GF-D8 (cell line): ENCODE measurements around the gene EIF4G1.
A peak's percentile ranks its signal among the peaks of the same experiment; 100 is the strongest.

Source experiments
- DNase-seq: peaks from one replicate; lab custom pipeline; 2025; lab: John Stamatoyannopoulos, UW

EIF4G1 gene

DNA sequence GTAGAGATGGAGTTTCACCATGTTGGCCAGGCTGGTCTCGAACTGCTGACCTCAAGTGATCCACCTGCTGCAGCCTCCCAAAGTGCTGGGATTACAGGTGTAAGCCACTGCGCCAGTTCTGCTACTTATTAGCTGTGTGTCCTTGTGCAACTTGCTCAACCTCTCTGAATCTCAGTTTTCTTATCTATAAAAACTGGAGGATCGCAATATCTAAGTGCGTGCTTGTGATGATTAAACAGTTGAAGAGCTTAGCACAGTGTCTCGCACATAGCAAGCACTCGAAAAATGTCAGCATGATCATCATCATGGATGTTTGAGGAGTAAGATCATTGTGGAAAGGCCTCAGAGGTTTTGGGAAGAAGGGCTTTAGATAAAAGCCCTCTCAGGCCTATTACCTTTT is 36.2 kb downstream of the EIF4G1 start:
- no peak for DNase-seq

- DNase-seq: no peak
Observed at GRCh38 chr3:184351511-184352148, 37.2 kb downstream of the EIF4G1 start.

- no peak for DNase-seq
Observed at GRCh38 chr3:184352149-184352785, 37.9 kb downstream of the EIF4G1 start.

GRCh38 chr3:184352897-184353545 is 38.6 kb downstream of the EIF4G1 start:
- no peak for DNase-seq

DNA sequence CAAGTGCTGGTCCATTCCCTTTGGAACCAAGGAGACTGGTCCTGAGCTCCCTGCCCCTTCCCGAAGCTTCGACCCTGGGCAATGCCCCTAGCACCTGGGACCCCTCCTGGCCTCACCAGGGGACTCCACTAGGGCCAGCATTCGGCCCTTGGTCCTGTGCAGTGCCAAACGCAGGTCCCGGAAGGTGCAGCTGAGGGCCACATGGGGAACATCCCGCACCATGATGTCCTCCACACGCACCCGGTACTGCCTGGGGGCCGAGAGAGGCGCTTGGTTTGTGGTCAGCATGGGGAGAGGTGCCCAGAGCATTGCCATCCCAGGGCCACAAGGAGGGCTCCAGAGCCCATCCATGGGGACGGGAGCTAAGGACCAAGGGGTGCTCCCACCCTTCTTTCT is 39.1 kb downstream of the EIF4G1 start:
- DNase-seq: no peak

DNA sequence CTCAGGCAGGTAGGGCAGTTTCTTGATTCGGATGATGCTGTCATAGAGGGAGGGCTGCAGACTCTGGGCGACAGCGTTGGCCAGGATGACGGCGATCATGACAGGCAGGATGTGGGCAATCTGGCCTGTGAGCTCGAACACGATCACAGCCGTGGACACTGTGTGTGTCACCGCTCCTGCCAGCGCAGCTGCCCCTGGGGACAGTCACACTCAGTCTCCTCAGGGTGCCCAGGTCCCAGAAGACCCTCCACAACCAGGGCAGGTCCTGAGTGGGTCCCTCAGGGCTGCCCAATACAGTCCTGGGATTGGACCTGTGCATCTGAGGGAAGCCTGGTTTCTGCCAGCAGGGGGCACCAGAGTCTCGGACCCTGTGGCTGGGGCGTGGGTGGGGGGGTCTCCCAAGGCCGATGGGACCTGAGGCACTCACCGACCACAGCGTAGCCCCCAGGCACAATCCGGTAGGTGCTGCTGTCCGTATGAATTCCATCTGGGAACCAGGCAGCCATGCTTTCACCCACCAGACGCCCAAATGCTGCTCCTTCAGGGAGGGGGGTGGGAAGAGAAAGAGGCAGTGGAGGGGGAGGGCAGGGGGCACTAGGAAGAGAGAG is 39.8 kb downstream of the EIF4G1 start:
- DNase-seq: no peak

DNA sequence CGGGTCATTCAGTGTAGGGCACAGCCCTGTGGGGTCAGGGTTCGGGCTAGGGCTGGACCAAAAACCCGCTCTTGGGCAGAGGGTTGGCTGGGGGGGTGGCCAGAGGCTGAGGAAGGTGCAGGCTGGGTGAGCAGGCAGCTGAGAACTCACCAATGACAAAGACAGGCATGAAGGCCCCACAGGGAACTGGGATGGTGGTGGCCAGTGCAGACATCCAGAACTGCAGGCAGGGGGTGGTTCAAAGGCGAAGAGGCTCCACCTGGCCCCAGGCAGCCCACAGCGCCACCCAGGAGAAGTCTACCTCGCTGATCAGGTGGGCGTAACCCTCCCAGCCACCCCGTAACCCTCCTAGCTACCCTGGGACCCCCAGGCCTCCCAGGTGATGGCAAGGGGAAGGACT is 40.3 kb downstream of the EIF4G1 start:
- DNase-seq: no peak

- no peak for DNase-seq
Observed at GRCh38 chr3:184355261-184356040, 41.0 kb downstream of the EIF4G1 start.

DNA sequence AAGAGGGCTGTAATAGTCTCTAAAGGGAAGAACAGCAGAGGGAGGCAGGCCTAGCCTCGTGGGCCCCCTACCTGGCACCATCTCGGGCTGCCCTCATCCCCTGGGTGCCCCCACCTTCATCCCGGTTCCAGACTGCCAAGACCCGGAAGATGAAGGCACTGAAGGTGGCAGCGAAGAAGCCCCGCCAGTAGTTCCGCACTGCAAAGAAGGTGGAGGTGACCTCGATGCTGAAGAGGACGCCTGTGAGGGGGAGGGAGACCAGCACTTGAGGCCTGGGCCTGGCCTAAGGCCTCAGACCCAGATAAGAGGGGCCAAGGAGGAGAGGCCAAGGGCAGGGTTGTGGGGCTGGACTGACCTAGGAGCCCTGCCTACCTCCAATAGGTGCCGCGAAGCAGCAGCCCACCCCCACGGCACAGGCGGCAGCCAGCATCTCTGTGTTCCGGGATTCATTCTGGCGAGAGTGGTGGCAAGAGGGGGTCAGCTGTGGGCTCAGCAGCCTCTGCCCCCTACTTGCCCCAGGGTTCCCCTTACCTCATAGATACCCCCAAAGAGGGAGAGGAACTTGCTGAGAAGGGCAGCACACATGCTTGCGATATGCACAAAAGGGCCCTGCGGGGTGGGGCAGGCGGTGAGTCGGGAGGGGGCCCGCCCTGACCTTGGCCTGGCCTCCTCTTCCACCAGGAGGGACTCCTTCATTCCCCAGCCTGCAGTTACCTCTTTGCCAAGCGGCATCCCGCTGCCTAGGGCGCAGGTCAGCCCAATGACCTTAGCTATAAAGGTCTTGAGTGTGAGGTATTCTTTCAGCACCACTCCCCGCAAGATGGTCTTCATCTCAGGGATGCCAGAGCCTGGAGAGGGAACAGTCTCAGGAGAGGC is 43.1 kb downstream of the EIF4G1 start:
- no peak for DNase-seq

- no peak for DNase-seq
Observed at GRCh38 chr3:184358124-184358767, 43.8 kb downstream of the EIF4G1 start.

- no peak for DNase-seq
Observed at GRCh38 chr3:184358921-184359350, 44.5 kb downstream of the EIF4G1 start.

DNA sequence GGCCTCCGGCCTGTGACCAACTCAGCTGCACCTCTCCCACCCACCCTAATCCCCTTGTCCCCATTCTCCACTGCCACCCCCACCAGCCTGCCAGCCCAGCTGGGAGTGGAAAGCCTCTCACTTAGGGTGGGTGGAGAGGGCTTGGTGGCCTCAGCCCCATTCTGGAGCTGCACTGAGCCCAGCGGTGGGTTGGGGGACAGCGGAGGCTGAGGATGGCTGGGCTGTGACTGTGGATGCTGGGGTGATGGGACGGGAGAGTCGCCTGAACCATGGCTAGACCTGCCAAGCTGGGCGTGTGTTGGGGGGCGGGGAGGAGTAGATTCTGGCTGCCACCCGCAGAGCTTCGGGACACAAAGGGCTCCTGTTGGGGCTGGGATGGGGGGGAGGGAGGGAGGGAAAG is 45.2 kb downstream of the EIF4G1 start:
- no peak for DNase-seq

DNA sequence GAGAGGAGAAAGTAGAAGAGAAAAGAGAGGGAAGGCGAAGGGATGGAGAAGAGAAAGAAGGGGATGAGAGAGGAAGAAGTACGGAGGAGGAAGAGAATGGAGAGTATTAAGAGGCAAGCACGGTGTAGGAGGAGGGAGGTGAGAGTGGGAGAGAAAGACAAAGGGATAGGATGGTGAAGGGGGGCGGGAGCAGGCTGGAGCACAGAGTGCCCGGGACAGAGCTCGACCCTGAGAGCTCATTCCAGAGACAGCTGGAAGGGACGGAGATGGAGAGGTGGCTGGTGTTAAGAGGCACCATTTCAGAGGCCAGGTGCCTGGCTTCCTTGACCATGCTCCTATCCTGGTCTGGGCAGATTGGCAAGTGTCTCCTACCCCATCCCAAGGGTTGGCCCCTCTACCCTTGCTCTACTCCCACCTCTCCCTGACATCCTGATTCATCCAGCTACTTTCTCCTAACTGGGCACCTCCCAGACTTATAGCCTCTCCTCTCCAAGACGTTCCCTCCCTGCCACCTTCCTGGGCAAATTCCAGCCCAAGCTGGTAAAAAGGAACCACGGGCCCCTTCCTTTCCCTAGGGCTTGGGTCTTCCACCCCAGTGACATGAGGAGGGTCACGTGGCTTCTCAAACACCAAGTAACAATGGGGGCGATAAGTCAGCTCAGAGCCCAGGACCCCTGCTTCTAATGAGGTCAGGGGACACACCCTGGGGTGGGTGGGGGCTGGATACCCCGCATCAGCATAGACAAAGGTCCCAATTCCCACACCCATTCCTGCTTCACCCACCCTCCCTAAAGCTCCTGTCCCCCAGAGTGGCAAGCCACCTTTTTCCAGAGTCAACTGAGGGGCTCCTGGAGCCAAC is 45.9 kb downstream of the EIF4G1 start:
- DNase-seq: no peak

DNA sequence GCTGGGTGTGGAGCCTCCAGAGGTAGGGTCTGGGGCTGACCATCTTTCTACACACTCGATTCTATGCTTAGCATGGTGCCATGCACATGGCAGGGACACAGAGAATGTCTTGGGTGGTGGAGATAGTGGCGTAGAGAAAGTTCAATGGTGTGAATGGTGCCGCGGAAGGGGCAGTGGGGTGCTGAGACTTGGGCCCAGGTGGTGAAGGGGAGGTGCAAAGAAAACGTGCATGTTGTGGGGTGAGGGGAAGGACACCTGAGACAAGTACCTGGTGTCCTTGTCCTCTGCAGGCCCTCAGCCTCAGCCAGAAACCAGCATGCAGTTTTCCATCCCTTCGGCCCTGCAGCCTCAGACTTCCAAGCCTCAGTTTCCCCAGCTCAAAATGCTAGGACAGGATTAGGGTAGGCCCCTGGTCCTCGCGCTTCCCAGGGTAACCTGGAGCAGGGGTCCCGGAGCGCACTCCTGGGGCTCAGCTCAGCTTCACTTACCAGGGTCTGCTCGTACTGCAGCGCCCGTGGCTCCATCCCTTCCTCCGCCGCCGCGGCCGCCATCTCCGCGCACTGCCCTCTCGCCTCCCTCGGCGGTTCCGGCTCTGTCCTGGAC is 46.6 kb downstream of the EIF4G1 start:
- no peak for DNase-seq

DNA sequence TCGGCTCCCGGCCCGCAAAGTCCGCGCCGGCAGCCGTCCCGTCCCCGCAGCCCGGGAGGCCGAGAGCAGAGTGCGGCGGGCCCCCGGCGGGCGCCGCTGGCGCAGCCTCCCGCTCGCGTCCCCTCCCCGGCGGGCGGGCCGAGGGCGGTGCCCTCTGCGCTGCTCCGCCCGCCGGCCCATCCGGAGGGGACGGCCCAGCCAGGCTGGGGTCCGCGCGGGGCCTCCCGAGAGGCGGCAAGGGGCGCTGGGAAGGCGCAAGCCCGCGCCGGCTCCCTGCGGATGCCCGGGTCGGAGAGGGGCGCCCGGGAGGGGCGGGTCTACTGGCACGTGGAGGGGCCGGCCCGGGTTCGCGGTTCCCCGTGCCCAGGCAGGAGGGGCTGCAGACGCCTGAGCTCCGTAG is 47.1 kb downstream of the EIF4G1 start, which contains the start of the genes CLCN2 and POLR2H:
Gene CLCN2 (minus strand): TSS at position 74 of the 400 bp plus-strand sequence. CDS start 126 bp downstream, outside the sequence.
Gene POLR2H (plus strand): TSS at position 179 of the 400 bp plus-strand sequence. CDS start 1,783 bp downstream, outside the sequence.
- no peak for DNase-seq

DNA sequence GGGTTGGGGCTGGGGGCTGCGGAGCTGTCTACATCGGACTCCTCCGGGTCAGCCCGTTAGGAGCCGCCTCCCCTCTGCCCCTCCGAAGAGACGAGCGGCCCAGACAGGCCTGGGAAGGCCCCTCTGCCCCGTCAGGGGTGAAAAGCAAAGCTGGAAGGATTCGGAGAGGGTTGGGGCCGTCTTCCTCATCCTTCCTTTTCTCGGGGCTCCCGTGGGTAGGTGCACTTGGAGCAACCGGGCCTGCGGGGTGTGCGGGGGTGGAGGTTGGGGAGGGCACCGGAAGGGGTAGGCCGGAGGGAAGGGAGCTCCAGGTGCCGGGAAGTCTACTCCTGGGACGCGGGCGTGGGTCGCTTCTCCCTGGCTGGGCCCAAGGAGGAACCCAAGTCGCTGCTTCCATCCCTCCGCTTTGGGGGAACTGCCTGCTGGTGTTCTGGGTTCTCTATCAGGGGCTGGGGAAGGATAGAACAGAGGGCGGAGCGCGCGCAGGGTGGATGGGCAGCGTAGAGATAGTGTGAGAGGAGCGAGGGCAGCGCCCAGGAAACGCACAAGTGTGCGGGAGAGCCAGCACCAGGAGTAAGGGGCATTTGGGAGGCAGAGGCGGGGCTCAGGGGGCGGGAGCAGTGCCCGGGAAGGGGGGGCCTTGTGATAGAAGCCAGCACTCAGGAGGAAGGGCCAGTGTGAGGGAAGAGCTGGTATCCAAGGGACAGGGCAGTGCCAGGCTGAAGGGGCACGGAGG is 47.7 kb downstream of the EIF4G1 start:
- peak; percentile 24 for DNase-seq

DNA sequence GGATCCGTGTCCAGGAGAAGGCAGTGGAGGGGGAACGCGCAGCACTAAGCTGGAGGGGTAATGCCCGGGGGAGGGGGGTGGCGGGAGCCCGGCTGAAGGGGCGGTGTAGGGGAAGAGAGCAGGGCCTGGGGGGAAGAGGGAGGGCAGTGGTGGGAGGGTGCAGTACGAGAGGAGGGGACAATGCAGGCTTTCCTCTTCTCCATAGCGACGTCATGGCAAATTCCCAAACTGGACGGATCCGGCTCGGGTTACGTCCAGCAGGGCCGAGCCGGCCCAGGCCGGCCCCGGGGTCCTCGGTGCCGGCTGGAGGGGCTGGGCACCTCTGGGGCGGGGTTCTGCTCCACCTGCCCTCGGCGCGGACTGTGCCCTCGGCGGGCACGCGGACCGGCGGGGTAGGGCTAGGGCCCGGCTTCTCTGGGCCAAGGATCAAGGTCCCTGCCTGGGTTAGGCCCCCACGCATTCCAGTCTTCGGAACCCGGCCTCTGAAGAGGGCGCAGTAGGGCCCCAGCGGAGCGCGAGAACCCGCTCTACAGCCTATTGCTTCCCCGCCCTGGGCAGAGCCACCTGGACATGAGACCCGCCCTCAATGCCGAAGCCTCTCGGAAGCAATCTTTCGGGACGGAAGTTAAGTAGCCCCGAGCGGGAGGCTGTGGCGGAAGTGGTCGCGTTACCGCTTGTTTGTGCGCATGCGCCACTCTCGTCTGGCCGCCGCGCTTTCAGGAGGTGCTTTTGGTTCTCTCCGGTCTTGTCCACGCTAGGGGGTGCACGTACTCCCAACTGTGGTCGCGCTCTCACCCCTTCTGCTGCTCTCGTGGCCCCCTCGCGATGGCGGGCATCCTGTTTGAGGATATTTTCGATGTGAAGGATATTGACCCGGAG is 48.5 kb downstream of the EIF4G1 start:
- DNase-seq: peak; percentile 97
